GM18907 (cell line): ENCODE results near the gene ARL3.

ENCODE experiments used
- ATAC-seq: cut with Tn5 transposase; IDR thresholded peaks from one replicate; pipeline ENCODE4 v1.9.1; 2021; ENCODE audit warnings: mild to moderate bottlenecking, moderate library complexity; ENCODE audit not compliant: unreplicated experiment

Gene ARL3

DNA sequence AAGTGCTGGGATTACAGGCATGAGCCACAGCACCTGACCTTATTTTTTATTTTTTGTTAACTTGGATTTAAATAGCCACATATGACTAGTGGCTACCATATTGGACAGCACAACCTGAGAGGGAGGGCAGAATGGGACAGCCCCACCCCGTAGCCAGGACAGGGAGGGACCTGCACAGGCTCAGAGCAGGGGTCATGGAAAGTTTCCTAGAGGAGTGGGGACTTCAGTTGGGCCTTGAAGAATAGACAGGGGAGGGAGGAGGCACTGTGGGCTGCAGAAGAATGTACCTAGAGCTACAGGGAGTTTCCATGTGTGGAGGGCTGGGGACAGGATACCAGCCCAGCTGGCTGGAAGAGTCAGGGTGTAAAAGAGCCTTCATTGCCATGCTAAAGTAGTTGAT is 61.1 kb downstream of the ARL3 start:
- ATAC-seq: no peak

DNA sequence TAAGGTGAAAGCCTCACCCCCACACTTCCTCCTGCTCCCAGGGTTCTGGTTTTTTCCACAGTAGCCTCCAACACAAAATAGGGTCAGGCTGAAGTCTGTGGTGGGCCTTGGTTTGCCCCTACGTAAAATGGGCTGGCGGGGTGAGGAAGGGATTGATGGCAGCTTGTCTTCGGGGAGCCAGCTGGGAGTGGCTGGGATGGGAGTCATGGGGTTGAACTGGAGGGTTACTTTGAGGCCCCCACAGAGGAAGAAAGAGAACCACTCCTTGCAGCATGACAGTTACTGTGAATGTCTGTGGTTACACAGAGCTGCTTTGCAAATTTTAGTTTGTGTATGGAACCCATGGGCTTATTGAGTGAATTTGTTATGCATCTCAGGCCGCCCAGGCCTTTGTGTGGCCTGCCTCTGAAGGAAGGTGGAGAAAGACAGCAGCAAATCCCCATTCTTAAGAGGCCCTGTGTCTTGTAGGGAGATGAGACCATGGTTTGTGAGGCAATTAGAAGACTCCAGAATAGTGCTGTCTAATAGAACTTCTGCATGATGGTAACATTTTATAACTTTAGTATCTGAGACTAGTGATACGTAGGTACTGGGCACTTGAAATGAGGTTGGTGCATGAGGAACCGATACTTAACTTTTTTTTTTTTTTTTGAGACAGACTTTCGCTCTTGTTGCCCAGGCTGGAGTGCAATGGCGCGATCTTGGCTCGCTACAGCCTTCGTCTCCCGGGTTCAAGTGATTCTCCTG is 61.9 kb downstream of the ARL3 start:
- peak; percentile 36 for ATAC-seq

DNA sequence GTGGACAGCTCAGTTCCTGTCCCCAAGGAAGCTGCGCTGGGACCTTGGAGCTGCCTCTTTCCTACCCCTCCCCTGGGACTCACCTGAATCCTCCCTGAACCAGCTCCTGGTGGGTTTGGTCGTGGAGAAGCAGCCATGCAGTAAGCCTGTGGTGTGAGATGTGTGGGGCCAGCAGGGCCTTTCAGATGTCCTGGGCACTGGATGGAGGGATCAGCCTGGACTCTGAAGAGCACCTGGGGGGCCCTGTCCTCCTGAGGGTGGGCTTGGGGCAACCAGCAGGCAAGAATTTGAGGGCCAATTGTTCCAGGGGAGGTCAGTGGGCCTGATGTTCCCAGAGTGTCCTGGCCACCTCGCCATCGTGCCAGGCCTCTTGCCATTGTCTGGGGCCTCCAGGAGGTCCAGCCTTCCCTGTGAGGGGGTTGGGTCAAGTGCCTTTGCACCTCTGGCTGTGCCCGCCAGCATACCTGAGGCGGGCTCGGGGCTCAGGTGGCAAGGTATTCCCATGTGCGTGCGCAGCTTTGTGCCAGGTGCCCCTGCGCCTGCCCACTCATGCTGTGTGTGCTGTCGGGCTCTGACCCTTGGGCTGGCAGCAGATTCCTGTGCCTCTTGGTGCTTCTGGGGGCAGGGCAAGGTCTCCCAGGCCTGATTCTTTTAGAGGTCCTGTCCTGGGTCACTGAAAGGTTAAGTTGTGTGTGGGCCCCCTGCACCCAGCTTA is 62.6 kb downstream of the ARL3 start:
- ATAC-seq: peak; percentile 2

DNA sequence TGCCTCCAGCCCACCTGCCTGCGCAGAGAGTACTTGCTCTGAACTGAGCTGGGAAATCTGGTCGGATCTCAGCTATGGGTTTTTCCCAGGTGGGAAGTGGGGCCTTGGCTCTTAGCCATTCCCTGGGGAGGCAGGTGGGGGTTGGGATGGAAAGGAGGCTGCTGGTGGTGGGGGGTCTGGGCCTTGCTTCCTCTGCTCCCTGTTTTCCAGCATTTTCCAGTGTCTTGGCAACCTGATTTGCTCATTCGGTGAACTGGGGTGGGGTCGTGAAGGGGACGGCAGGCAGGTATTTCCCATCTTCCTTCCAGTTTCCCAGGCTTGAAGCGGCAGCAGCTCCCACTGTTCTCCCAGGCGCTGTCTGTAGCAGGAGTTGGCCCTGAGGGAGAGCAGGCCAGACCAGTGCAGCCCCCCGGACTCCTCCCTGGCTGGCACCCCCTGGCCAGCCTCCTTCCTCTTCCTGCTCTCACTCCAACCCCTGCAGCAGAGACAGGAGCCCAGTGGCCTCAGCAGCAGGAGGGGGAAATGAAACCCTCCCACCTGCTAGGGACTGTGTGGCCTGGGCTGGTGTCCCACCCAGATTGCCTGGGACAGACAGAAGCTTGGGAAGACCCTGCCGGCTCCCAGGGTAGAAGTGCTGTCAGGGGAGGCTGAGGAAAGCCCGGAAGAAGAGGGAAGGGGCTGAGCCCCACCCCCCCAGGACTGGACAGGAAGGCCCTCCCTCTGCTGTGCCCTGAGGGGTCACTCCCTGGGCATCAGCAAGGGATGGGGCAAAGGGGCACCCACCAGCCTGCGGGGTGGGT is 63.3 kb downstream of the ARL3 start:
- no peak for ATAC-seq

DNA sequence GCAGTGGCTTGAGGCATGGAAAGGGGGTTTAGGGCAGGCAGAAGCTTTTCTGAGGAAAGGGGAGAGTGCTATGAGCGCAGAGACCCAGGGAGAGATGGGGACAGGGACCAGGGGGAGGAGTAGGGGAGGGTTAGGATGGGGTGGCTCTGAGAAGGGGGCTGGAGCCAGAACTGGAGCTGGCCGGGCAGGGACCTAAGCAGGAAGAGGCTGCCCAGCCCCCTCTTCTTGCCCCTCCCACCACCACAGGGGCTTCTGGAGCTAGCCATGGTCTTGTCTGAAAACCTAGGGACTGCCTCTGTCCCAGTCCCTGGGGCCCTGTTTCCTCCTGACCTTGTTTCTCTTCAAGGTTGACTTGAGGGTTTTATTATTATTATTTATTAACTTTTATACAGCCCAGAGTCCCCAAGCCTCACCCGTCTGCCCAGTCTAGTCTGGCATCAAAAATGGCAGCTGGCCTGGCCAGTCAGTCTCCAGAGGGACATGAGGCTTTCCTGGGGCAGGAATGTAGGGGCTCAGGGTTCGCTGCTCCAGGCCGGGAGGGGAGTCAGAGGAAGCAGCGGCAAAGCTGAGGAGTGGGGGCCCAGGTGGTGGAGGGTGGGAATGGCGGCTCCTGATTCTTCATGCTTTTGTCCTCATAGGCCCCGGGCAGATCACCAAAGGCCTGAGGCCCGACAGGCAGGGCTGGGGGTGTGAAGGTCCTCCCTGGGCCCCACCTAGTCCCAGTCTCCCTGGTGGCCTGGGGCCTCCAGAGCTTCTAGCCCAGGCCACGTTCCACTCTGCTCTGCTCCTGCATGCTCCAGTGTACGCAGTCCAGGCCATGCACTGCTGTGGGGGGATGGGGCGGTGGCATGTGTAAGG is 64.2 kb downstream of the ARL3 start:
- ATAC-seq: no peak

DNA sequence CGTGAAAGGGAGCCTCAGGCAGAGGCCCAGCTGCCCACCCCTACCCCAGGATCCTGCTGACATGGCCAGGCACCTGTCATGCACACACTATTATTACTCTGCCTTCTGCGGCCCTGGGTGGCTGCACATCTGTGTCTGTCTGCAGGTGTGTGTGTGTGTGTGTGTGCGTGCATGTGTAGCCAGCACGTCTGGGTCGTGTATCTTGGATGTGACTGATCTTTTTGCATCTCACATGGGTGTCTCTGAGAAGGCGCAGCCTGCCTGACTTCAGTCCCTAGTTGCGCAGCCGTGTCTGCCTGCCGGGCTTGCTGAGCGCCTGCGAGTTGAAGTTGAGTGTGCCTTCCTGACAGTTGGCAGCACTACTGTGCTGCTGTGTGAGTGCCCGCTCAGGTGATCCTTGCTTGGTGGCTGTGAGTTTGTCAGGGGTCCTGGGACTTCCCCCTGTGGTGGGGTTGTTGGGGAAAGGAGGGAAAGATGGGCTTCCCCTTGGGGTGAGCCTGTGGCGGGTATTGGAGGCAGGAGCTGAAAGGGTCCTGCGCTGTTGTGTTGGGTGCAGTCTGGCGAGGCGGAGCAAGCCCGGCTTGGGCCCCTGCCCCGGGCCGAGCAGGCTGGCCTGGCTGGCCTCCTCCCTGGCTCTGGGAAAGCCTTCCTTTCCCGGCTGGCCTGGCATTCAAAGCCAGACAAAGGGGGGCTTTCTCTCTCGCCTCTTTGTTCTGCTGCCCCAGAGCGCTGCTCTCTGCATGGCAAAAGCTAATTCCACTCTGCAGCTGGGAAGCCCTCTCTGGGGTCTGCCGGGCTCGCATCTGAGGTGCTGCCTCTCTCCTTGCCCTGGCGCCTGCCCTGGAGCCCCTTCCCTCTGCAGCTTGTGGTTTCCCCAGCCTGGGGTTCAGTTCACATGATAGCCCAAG is 65.1 kb downstream of the ARL3 start:
- no peak for ATAC-seq

DNA sequence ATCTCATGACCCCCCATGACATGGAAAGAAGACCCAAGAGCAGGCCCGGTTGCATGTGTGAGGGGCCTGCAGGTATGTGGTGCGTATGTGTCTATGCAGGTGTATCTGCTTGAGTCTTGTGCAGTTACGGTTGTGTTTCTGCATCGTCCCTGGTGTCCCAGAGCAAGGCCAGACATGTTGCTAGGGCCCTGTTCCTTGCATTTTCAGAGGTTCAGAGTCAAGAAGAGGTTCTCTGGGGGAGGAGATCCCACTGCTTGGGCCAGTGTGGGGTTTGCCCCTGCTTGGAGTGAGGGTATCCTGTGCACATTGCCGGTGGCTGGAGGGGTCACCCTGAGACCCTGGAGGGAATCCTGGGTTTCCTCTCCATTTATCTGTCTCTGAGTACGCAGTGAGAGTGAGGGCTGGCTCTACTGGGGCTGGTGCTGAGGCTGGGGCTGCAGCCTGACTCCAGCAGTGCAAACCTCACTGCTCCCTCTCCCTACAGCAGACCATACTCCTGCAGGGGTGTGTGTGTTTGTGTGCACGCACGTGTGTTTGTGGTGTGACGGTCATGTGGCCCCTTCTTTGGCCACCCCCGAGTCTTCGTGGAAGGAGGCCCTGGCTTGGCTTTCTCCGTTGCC is 65.8 kb downstream of the ARL3 start:
- ATAC-seq: no peak

DNA sequence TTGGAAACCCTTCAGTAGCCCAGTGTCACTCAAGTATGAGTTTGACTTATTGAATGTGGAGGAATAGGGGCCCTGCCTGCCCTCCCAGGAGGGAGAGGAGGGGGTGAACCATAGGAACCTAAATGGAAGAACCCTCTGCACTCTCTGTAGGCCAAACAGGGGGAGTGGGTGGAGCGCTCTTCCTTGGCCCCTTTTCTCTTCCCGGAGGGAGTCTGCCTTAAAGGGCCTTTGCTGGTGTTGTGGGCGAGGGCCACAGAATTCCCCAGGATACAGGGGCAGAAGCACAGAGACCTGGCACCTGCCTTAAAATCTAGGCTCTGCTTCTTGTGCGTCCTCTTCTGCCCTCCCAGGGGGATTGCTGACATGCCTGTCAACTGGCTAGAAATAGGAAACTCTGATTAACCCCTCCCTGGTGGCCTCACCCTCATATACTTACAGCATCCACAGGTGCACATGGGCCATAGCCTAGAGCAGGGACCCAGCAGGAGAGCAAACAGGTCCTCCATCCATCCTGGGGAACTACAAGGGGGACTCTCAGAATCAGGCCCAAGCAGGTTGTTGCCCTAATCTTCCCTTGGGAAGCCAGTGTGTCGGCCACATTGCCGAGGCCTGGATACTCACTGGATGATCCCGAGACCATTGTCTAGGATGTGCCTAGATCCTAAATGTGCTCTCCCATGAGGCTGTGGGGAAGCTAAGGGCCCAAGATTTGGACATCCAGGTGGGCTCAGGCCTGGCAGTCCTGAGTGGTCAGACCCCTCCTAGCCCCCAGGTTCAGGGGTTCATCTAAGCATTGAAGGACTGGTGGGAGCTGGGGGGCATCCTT is 66.5 kb downstream of the ARL3 start:
- ATAC-seq: no peak

DNA sequence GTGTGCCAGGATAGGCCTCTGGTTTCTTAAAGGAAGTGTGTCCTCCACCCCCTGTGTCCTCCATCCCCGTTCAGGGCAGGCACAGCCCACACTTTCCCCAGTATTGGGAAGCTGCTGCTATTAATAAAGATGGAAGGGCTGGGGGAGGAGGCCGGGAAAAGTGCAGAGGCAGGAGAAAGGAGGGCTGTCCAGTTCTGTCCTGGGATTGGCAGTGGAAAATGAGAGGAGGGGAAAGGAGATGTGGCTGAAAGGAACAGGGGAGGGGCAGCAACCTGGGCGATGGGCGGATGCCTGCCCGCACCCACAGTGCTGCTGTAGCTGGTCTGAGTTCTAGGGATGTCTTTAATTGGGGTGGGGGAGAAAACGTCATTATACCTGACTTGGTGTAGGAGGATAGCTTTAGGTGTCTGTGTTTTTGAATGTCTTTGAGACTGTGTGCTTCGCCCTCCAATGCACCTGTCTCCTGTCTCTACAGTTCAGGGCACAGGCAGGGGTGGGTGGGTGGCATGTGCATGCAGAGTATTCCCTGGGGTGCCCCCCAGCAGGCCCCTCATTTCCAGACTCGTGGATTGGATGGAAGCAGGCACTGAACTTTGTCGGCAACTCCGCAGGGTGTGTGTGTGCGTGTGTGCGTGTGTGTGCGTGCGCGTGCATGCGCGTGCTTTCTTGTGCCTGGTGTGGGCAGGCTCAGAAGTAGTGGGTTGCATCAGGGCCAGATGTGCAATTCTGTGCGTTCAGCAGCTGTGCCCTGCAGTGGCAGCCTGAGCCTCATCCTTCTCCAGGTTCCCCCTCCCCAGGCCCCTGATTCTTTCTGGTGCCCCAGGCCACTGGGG is 67.4 kb downstream of the ARL3 start:
- ATAC-seq: no peak

DNA sequence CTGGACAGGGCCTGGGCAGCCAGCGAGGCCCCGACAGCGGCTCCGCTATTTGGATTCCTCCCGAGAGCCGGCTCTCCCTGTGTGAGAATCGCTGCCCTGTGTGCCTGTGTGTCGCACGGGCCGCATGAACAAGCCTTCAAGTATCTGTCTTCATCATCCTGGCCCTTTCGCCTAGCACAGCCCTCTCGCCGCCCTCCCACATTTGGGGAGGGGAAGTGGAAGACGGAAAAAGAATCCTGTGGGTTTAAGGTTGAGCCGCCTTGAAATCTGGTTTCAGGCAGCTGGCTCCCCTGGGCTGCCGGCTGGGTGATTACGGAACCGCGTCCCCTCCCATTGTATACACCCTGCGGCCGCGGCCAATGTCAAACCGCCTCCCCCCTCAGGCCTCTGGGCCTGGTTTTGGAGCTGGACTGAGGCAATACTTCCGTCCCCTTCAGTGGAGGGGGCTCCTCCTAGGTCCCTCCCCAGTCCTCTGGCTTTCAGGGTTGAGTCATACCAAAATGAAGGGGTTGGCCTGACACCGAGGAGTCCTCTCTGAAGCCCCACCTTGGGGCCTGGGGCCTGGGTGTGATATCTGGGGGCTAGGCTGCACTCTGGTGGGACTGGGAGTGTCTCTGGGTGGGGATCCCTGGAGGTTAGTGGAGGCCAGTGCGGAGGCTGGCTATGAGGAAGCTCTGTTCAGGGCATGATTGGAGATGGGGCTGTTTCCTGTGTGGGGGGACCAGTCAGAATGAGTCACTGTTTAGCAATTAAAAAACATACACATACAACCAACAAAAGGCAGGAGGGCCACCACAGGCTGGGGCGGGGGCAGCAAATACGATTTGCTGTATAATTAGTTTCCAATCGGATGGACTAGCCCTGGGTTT is 68.2 kb downstream of the ARL3 start:
- peak; percentile 39 for ATAC-seq

DNA sequence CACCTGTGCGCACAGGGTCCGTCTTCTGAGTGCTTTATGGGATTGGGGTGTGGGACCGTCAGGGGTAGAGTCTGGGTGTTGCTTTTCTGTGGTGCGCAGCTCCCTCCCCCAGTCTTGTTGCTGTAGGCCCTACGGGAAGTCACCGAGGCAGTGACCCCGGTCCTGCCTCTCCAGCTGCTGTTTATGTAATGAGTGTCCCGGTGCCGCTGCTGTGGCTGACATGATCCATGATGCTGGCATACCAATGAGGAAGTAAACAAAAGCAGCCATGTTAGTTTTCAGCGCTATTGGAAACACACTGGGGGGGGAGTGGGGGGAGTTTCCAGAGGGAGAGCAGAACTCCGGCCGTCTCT is 68.8 kb downstream of the ARL3 start:
- ATAC-seq: no peak

DNA sequence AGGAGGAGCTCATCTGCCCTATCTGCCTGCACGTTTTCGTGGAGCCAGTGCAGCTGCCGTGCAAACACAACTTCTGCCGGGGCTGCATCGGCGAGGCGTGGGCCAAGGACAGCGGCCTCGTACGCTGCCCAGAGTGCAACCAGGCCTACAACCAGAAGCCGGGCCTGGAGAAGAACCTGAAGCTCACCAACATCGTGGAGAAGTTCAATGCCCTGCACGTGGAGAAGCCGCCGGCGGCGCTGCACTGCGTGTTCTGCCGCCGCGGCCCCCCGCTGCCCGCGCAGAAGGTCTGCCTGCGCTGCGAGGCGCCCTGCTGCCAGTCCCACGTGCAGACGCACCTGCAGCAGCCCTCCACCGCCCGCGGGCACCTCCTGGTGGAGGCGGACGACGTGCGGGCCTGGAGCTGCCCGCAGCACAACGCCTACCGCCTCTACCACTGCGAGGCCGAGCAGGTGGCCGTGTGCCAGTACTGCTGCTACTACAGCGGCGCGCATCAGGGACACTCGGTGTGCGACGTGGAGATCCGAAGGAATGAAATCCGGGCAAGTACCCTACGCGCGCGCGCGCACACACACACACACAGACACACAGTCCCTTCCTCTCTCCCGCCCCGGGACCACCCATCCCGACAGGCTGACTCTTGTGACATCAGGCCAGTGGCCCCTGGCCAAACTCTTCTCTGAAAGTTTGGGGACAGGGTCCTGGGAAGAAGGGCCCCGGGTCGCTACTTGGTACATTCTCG is 69.4 kb downstream of the ARL3 start:
- no peak for ATAC-seq

DNA sequence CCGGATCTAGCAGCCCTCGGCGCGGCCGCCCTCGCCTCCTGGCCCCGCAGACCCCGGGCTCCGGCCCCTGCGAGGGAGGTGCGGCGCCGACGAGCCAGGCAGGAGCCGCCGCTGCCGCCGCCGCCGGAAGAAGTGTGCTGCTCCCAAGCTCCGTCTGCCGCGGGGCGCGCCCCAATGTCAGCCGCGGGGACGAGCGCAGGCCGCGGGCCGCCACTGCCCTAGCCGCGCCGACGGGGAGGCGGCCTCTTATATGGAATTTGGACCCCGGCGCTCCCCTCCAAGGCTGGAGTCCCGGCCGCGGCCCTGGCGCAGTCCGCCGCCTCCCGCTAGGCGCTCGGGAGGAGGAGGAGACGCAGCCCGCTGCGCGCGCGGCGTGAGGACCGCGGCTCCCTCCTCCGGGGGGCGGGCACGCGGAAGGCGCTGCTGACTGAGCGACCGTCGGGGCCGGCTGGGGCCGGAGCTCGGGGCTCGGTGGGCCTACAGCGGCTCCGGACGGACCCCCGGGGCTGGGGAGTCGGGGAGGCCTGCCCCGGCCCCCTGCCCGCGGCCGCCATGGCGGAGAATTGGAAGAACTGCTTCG is 70.0 kb downstream of the ARL3 start, which contains the start of gene TRIM8:
Gene TRIM8 (plus strand): TSS at position 414 of the 580 bp plus-strand sequence. CDS start 139 bp downstream, at position 553.
- ATAC-seq: no peak

DNA sequence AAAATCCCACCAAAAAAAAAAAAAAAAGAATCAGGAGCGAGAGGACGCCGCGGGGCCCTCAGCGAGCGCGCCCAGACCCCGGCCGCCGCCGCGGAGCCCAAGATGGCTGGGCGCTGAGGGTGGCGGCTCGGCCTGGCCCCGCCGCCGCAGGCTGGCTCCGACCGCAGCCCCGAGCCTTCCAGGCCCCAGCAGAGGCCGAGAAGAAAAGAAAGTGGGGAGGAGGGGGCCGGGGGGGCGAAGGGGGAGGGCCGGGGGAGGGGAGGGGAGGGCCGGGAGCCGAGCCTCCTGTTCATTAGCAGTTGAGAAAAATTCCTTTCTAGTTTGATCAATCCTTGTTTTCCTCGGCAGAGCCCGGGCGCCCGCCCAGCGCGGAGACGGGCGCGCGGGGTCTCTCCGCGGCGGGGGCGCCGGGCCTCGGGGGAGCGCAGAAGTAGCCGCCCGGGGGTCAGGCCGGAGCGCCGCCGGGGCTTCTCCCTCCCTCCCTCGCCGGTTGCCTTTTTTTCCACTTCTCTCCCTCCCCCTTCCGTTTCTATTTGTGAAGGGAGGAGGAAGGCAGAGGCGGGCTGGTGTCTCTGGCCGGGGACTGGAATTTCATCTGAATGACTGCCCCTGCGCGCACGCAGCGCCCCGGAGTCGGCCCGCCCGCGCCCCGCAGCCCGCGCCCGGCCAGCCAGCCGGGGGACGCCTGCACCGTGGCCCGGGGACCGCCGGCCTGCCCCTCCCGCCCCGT is 70.7 kb downstream of the ARL3 start:
- no peak for ATAC-seq
